Lung (tissue), 12 donors: Measurements from ENCODE around the gene RNU6-9. TPM values are rescaled to one million over a fixed set of nuclear protein-coding genes. Genes with fewer than 3 reads are reported as not detected.

ENCODE experiments used
- ATAC-seq: fragments of 200-7000 bp; cut with Tn5 transposase; one replicate; pipeline ENCODE4 v1.9.1; 2020; ENCODE audit warnings: moderate number of reproducible peaks; ENCODE audit not compliant: insufficient read depth, low FRiP score
- DNase-seq, 3 donors: peaks; one replicate each; pipeline ENCODE4 v3.0.0-alpha.2; 2013 to 2017
- H3K27ac ChIP-seq, 2 donors: one replicate each; pipeline ENCODE4 v1.5.1; 2013; ENCODE audit warnings: mild to moderate bottlenecking in 2 of 2, moderate library complexity in 2 of 2, control low read depth in 1 of 2, inconsistent platforms in 1 of 2, low read depth in 1 of 2, low read length in 1 of 2
- H3K27me3 ChIP-seq, 3 donors: one replicate each; pipeline ENCODE4 v1.5.1; 2013; ENCODE audit warnings: low read length in 2 of 3; ENCODE audit not compliant: control insufficient read depth in 3 of 3, insufficient read depth in 3 of 3
- H3K36me3 ChIP-seq, 4 donors: one replicate each; pipeline ENCODE4 v1.5.1; 2013; ENCODE audit warnings: low read length in 4 of 4, mild to moderate bottlenecking in 1 of 4, moderate library complexity in 1 of 4; ENCODE audit not compliant: control insufficient read depth in 4 of 4, insufficient read depth in 4 of 4
- H3K4me1 ChIP-seq, 5 donors: one replicate each; pipeline ENCODE4 v1.5.1; 2013; ENCODE audit warnings: low read length in 5 of 5, mild to moderate bottlenecking in 2 of 5, moderate library complexity in 1 of 5; ENCODE audit not compliant: control insufficient read depth in 5 of 5, insufficient read depth in 5 of 5
- H3K4me3 ChIP-seq: one replicate; pipeline ENCODE4 v1.5.1; 2013; ENCODE audit warnings: mild to moderate bottlenecking, control low read depth, moderate library complexity
- H3K9ac ChIP-seq, 2 donors: one replicate each; pipeline ENCODE4 v1.5.1; 2013; ENCODE audit warnings: low read length in 2 of 2, control low read depth in 1 of 2; ENCODE audit not compliant: insufficient read depth in 1 of 2
- H3K9me3 ChIP-seq, 4 donors: one replicate each; pipeline ENCODE4 v1.5.1; 2013; ENCODE audit warnings: low read length in 3 of 4, mild to moderate bottlenecking in 1 of 4, moderate library complexity in 1 of 4; ENCODE audit not compliant: control insufficient read depth in 4 of 4, insufficient read depth in 3 of 4
- CTCF ChIP-seq: IDR thresholded peaks from 2 replicates; pipeline ENCODE4 v1.5.1; 2012; ENCODE audit warnings: mild to moderate bottlenecking; ENCODE audit errors: control extremely low read depth, extremely low read depth
- WGBS, 2 donors: extraction: QIAGEN DNeasy Blood & Tissue Kit; methylation state at CpG; one replicate each; pipeline ENCODE4 v1.1.7; 2013; 5-methylcytosine and 5-hydroxymethylcytosine counted together
- polyA plus RNA-seq, 2 donors: library from polyadenylated mRNA; stranded (reverse); fragments of 200-250 nt; gene quantifications; one replicate each; pipeline ENCODE4 v1.2.1, GENCODE V29; 2013
- total RNA-seq, 2 donors: library from RNA; depleted of rRNA in 1 of 2; stranded (reverse); fragments of >200 nt in 1 of 2; gene quantifications; one replicate each; pipeline ENCODE4 v1.2.1, GENCODE V29; 2014 to 2021
- donor health status: control.
- donor health status: control.
- donor health status: Bipolar disorder and iron deficiency.
- donor health status: healthy.
- donor health status: DM: yes; HTN: yes; CAD: no.

RNU6-9 gene
- total and polyA plus RNA-seq, 4 donors, result not detected

- DNase-seq (peak; percentile 88 to 92 (median 91)), ATAC-seq (peak; percentile 78)
- Histone ChIP-seq H3K4me1 (peaks cover 0 to 10% (median 0%) of the 10 kb centered on the region in 5 donors), H3K36me3 (peaks cover 0 to 8% (median 4%) of the 10 kb centered on the region in 4 donors), H3K9ac (no peak within 1 kb of the TSS), H3K27me3 (peaks cover 0 to 8% (median 7%) of the 10 kb centered on the region in 3 donors), H3K4me3 (peak within 1 kb of the TSS; percentile 82), H3K9me3 (no peaks in the 10 kb centered on the region), H3K27ac (peak within 1 kb of the TSS; percentile 55 to 84)
- no peak for TF ChIP-seq CTCF
- WGBS, 2 donors, result 0 to 1% methylated on average over 85 to 97 of the region's 97 CpGs
Measured at GRCh38 chr19:925526-926322, 32.4 kb downstream of the RNU6-9 start, which contains the start of gene ARID3A. TSS of gene ARID3A (plus strand) at chr19:926035. CDS start at chr19:929529, 3,494 bp downstream.

- Histone ChIP-seq H3K9ac (no peak overlapping the region), H3K4me3 (peak overlapping the region; percentile 82), H3K4me1 (peaks cover 0 to 10% (median 0%) of the 10 kb centered on the region in 5 donors), H3K9me3 (no peaks in the 10 kb centered on the region), H3K36me3 (peaks cover 0 to 10% (median 4%) of the 10 kb centered on the region in 4 donors), H3K27me3 (peaks cover 0 to 2% (median 2%) of the 10 kb centered on the region in 3 donors), H3K27ac (peak overlapping the region; percentile 53 to 84)
- no peak for TF ChIP-seq CTCF
- 0 to 2% methylated on average over 18 to 21 of the region's 21 CpGs for WGBS, 2 donors
- ATAC-seq (no peak), DNase-seq (no peak)
Measured at GRCh38 chr19:926323-926588, 33.0 kb downstream of the RNU6-9 start.

GRCh38 chr19:926589-927350 lies 33.5 kb downstream of the RNU6-9 start:
- Histone ChIP-seq H3K9ac (no peak overlapping the region), H3K27ac (peak overlapping the region; percentile 53 to 84), H3K36me3 (peaks cover 0 to 10% (median 4%) of the 10 kb centered on the region in 4 donors), H3K4me3 (peak overlapping the region; percentile 82), H3K27me3 (no peaks in the 10 kb centered on the region), H3K9me3 (no peaks in the 10 kb centered on the region), H3K4me1 (peaks cover 0 to 11% (median 0%) of the 10 kb centered on the region in 5 donors)
- TF ChIP-seq CTCF, result no peak
- DNase-seq (peak; percentile 75 to 88 (median 79)), ATAC-seq (no peak)
- WGBS, 2 donors, result 0% methylated on average over 49 to 52 of the region's 52 CpGs
